Heart left ventricle (tissue), 13 donors: Measurements from ENCODE around the gene LCP2.

Experiments used
- POLR2A ChIP-seq, 2 donors: fragments of 450-650 bp; IDR thresholded peaks; one replicate each; pipeline ENCODE4 v1.6.1; 2017; ENCODE audit warnings: antibody characterized with exemption in 2 of 2, mild to moderate bottlenecking in 2 of 2, moderate library complexity in 2 of 2
- TF ChIP-seq, protein P1 (sequence below), 12 donors: fragments of 200-600 bp; sonication (generic) in 4 of 12; IDR thresholded peaks; one replicate each; pipeline versions ENCODE4 v1.5.0 to v1.8.0; 2018 to 2022; ENCODE audit warnings: antibody characterized with exemption in 12 of 12, mild to moderate bottlenecking in 5 of 12
- donor health status: ischemic (EF 13 %, LVEDD 7.1; RV severe dilation, severe dysfunction).
- donor health status: DM: no; HTN: yes; CAD: no.
- donor health status: DM: no; HTN: no; CAD: no.
- donor health status: ischemic (EF 25% LVEDD 6.9; RV normal size, moderate dysfunction).
- donor health status: ischemic (EF 25% LVEDD 5.7; RV mildly dilated, moderate dysfunction).
- donor health status: ischemic (EF 35%, LVEDD 5.7; RV mildly dilated, moderate dysfunction).
- donor health status: nonischemic (EF 11% LVEDD 7.7; RV severe dilation, severe dysfunction).
- donor health status: DM: yes; HTN: yes; CAD: no.
- donor health status: PGD.
- donor health status: ischemic (EF 29% LVEDD 5.4; RV normal size, mild dysfunction).
- donor health status: nonischemic (EF 23%, LVEDD 6.1; RV moderate dilation, normal function).

DNA sequence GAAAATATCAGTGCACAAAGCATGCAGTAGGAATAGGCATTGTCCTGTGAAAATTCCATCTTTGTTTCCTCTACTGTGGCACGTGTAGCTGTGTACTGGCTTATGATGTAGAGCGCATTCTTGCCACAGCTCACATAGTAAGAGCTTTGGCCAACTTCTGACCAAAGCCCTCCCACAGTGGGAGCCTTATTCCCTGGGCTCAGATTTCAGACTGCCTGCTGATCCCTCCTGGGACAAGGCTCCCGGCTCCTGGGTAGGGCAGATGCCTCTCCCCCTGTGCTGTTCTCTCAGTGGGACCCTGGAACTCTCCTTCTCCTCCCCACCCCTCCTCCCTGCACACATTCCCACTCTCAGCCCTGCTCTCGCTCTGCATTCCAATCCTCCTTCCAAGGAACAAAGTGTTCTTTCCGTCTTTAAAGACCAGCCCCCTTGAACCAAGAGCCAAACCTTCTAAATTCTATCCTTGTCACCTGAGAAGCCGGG is 17.5 kb downstream of the LCP2 start:
- TF ChIP-seq, protein P1, sequence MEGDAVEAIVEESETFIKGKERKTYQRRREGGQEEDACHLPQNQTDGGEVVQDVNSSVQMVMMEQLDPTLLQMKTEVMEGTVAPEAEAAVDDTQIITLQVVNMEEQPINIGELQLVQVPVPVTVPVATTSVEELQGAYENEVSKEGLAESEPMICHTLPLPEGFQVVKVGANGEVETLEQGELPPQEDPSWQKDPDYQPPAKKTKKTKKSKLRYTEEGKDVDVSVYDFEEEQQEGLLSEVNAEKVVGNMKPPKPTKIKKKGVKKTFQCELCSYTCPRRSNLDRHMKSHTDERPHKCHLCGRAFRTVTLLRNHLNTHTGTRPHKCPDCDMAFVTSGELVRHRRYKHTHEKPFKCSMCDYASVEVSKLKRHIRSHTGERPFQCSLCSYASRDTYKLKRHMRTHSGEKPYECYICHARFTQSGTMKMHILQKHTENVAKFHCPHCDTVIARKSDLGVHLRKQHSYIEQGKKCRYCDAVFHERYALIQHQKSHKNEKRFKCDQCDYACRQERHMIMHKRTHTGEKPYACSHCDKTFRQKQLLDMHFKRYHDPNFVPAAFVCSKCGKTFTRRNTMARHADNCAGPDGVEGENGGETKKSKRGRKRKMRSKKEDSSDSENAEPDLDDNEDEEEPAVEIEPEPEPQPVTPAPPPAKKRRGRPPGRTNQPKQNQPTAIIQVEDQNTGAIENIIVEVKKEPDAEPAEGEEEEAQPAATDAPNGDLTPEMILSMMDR (IDR thresholded peaks at IDR 0.05): no peak
- no peak for TF ChIP-seq POLR2A (IDR thresholded peaks at IDR 0.05)
